Neuron (in vitro differentiated cells): ENCODE results near the gene SAP30.

Experiments
- H2AFZ ChIP-seq: one replicate; pipeline ENCODE4 v1.6.1; 2013; ENCODE audit warnings: low read depth, mild to moderate bottlenecking, inconsistent platforms, low read length, moderate library complexity
- H3K27me3 ChIP-seq: one replicate; pipeline ENCODE4 v1.6.1; 2013; ENCODE audit warnings: low read length; ENCODE audit not compliant: insufficient read depth
- H3K36me3 ChIP-seq: one replicate; pipeline ENCODE4 v1.6.1; 2013; ENCODE audit warnings: low read length; ENCODE audit not compliant: insufficient read depth
- H3K4me1 ChIP-seq: one replicate; pipeline ENCODE4 v1.6.1; 2013; ENCODE audit warnings: low read length; ENCODE audit not compliant: insufficient read depth
- H3K4me3 ChIP-seq: 2 replicates; pipeline ENCODE4 v1.5.1; 2013; ENCODE audit warnings: mild to moderate bottlenecking, low read length, moderate library complexity
- H3K9me3 ChIP-seq: one replicate; pipeline ENCODE4 v1.6.1; 2013; ENCODE audit warnings: low read length

SAP30 gene

DNA sequence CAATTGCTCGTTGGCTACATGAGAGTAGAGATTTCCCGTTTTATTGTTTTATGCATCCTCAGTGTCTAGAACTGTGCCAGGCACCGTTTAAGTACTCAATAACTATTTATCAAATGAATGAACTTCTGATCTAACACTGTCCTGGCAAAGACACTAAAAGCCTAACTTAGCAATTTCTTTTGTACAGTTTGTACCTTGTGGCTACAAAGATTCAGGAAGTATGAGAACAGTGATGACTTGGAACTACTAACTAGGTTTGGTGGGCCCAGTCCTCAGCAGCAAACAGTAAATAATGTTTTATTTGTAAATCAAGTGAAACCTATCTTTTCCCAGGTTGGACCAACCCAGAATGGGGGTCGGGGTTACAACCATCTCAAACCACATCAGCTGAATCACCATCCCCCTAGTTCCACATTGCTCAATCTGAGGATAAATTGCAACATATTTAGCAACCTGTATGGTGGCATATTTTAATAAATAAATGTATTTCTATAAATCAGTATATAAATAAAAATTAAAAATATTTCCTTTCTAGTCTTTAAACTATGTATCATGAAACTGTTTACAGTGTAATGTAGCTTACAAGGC, 40.4 kb downstream of the SAP30 start:
- H3K27me3 ChIP-seq: no peaks in the 10 kb centered on the region
- no peaks in the 10 kb centered on the region for H3K4me1 ChIP-seq
- no peak overlapping the region for H2AFZ ChIP-seq
- no peaks in the 10 kb centered on the region for H3K36me3 ChIP-seq
- no peaks in the 10 kb centered on the region for H3K9me3 ChIP-seq
- H3K4me3 ChIP-seq: no peak overlapping the region

DNA sequence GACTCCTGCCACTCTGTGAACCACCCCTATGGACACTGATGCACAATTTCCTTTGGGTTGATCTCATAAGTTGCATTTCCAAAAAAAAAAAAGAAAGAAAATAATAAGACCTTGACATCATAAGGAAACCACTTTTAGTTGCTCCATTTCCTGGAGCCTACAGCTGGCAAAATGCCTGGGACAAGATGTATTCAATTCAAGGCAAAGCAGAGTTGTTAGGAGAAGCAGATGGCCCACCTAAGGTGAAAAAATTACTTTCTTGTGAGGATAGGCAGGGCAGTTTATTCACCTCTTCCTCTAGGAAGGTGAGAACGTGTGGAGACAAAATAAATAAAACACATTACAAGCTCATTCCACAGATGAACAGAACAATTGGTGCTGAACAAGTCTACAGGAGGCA, 42.3 kb downstream of the SAP30 start:
- Histone ChIP-seq H3K9me3 (no peaks in the 10 kb centered on the region), H2AFZ (no peak overlapping the region), H3K27me3 (no peaks in the 10 kb centered on the region), H3K4me1 (no peaks in the 10 kb centered on the region), H3K4me3 (no peak overlapping the region), H3K36me3 (no peaks in the 10 kb centered on the region)

DNA sequence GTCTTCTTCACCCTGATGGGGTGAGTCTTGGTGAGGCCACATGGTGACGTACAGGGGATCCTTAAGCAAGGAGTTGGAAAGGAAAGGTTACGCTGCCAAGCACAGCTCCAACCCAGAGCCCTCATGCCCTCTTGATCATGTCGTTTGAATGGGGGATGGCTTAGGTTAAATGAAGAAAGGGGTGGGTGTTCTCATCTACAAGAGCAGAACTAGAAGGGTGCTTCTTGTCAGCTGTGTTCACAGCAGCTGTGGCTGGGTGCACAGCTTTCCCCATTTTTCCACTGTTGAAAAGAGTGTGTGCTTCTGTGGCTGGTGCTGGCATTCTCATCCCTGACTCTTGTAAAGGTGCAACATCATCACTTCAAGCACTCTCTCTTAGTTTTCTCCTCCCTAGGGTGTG, 43.7 kb downstream of the SAP30 start:
- Histone ChIP-seq H3K4me1 (no peaks in the 10 kb centered on the region), H3K36me3 (no peaks in the 10 kb centered on the region), H3K4me3 (no peak overlapping the region), H3K9me3 (no peaks in the 10 kb centered on the region), H2AFZ (no peak overlapping the region), H3K27me3 (no peaks in the 10 kb centered on the region)

DNA sequence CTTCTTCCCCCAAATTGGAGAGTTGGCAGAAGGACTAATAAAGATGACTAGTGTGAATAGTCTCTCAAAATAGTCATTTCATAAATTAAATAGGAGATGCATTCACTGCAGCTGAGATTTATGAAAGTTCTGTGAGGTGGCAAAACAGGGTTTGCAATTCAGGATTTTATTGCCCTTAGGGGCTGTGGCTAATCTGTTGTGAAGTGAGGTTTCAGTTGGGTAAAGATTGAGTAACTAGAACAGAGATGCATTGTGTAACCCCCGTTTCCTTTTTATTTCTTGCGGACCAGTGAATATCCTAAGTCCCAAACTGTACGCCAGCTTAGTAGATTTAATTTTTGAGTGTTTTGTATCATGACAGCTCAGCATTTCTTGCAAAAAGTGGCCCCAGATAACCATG, 44.3 kb downstream of the SAP30 start:
- Histone ChIP-seq H3K9me3 (no peaks in the 10 kb centered on the region), H3K27me3 (no peaks in the 10 kb centered on the region), H2AFZ (no peak overlapping the region), H3K36me3 (no peaks in the 10 kb centered on the region), H3K4me3 (no peak overlapping the region), H3K4me1 (no peaks in the 10 kb centered on the region)

DNA sequence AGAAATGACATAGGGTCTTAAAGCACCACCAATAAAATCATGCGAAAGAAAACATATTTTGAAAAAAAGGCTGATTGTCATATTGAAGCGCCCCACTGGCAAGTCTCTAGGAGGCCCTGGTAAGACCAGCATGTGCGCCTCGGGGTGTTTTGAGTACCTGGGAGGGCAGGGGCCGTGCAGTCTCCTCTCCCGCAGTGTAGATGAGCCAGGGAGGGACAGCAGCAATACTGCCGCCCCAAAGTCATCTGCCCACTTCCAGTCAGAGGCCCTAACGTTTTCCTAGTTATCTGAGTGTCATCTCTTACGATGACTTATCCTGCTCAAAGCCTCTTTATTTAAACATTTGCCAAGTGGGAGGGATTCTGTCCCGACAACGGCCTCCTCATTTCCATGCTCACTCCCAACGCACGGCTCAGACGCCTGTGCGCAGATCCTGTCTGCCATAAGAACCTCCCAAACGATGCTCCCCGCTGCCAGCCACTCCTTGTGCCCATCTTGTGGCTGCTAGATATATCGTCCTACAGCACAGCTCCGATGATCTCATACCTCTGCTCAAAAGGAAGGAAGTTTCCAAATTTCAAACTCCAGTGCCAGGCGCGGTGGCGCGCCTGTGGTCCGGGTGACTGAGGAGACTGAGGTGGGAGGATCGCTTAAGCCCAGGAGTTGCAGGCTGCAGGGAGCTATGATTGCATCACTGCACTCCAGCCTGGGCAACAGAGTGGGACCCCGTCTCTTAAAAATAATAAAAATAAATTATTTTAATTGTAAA, 45.3 kb downstream of the SAP30 start:
- Histone ChIP-seq H3K4me3 (no peak overlapping the region), H3K27me3 (no peaks in the 10 kb centered on the region), H3K36me3 (no peaks in the 10 kb centered on the region), H3K4me1 (no peaks in the 10 kb centered on the region), H2AFZ (no peak overlapping the region), H3K9me3 (no peaks in the 10 kb centered on the region)

GRCh38 chr4:173417833-173418232, 47.1 kb downstream of the SAP30 start:
- no peak overlapping the region for H2AFZ ChIP-seq
- H3K9me3 ChIP-seq: no peaks in the 10 kb centered on the region
- H3K4me1 ChIP-seq: no peaks in the 10 kb centered on the region
- no peaks in the 10 kb centered on the region for H3K36me3 ChIP-seq
- no peaks in the 10 kb centered on the region for H3K27me3 ChIP-seq
- H3K4me3 ChIP-seq: no peak overlapping the region

DNA sequence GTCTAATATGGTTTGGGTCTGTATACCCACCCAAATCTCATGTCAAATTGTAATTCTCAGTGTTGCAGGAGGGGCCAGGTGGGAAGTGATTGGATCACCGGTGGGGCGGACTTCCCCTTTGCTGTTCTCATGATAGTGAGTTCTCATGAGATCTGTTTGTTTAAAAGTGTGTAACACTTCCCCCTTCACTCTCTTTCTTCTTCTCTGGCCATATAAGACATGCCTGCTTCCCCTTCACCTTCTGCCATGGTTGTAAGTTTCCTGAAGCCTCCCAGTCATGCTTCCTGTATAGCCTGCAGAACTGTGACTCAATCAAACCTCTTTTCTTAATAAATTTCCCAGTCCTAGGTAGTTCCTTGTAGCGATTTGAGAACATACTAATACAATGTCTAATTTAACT, 47.9 kb downstream of the SAP30 start:
- no peaks in the 10 kb centered on the region for H3K27me3 ChIP-seq
- no peaks in the 10 kb centered on the region for H3K4me1 ChIP-seq
- H2AFZ ChIP-seq: no peak overlapping the region
- H3K4me3 ChIP-seq: no peak overlapping the region
- no peaks in the 10 kb centered on the region for H3K36me3 ChIP-seq
- H3K9me3 ChIP-seq: no peaks in the 10 kb centered on the region

DNA sequence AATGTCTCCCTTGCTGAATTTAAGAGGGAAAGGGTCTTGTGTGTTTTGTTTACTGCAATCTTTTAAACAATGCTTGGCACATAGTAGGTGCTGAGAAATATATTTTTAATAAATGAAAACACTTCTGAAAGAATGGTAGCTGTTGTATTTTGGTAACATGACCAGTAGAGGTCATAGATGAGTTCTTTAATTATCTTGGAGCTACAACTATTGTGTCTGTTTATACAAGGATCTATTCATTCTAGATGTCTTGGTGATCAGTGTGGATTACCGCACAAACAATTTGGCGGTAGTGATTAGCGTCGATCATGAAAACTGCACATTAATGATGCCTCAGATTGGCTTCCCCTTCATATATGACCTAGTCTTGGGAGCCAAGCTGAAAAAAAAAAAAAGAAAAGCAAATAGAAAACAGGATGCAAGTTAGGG, 49.6 kb downstream of the SAP30 start:
- H3K4me3 ChIP-seq: no peak overlapping the region
- no peaks in the 10 kb centered on the region for H3K36me3 ChIP-seq
- no peaks in the 10 kb centered on the region for H3K9me3 ChIP-seq
- no peaks in the 10 kb centered on the region for H3K27me3 ChIP-seq
- H3K4me1 ChIP-seq: no peaks in the 10 kb centered on the region
- no peak overlapping the region for H2AFZ ChIP-seq

DNA sequence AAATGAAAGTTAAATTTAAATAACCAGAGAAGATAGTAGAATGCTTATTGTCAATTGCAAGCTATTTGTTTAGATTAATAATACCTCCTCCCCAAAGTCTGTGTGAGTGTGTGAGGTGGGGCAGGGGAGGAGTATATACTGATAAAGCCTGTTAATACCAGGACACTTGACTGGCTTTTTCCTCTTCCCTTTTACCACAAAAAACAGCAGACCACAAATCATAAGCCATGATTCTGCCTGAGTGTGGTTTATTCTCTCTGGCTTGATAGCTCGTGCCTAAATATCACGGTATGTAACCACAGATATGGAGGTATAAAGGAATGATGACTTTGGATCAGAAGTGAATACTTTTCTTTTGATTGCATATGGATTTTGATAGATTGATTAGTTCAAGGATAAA, 50.0 kb downstream of the SAP30 start:
- no peaks in the 10 kb centered on the region for H3K9me3 ChIP-seq
- no peak overlapping the region for H3K4me3 ChIP-seq
- H2AFZ ChIP-seq: no peak overlapping the region
- H3K36me3 ChIP-seq: no peaks in the 10 kb centered on the region
- H3K27me3 ChIP-seq: no peaks in the 10 kb centered on the region
- H3K4me1 ChIP-seq: no peaks in the 10 kb centered on the region

DNA sequence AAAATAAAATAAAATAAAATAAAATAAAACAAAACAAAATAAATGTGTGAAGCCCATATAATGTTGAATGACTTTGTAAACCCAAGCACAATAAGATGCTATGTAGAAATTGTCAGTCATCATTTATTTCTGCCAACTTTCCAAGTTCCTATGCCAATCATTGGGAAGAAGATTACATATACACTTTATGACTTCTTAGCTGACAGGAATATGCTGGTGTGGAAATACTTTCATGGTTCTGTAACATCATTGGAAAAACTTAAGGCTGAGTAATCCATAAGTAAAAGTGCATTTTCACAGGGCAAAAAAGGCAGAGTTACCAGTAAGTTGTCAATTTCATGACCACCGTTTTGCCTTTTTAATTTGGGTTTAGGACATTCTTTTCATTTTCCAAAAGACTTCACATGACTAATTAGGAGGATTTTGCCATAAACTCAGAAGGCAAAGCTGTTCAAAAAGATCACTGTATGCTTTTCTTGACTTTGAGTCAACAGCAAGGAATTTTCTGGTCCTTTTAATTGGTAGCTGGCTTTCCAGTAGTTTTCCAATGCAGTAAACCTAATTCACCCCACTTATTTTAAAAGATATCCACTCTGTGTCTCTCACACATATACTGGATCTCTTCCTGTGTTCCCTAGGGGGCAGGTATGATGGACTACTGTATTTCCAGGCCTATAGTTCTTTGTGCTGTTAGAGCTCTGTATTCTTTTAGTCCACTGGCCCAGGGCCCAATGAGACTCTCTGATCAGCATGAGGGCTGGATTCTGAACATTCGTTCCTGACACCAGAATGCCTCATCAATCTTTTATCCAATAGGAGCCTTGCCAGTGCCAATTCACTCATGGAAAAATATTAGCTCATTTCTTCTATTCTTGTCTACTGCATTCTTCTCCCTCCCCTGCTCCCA, 54.4 kb downstream of the SAP30 start:
- no peaks in the 10 kb centered on the region for H3K36me3 ChIP-seq
- no peaks in the 10 kb centered on the region for H3K4me1 ChIP-seq
- no peak overlapping the region for H2AFZ ChIP-seq
- no peak overlapping the region for H3K4me3 ChIP-seq
- no peaks in the 10 kb centered on the region for H3K27me3 ChIP-seq
- H3K9me3 ChIP-seq: no peaks in the 10 kb centered on the region

DNA sequence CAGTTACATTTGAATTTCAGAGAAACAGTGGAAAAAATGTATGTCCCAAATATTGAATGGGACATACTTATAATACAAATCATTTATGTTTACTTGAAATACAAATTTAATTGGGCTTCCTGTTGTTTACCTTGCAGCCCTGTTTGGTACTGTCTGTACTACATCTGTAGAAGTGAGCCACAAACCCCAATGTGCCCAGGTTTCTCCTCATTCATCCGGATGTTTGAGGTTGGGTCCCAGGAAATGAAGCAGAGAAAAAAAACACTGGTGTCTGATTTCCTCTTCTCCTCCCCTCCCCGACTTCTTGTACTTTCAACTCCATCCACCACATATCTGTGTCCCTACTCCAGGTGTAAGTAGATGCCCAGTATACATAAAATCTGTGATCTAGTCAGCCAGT, 55.3 kb downstream of the SAP30 start:
- no peaks in the 10 kb centered on the region for H3K4me1 ChIP-seq
- no peaks in the 10 kb centered on the region for H3K27me3 ChIP-seq
- no peaks in the 10 kb centered on the region for H3K9me3 ChIP-seq
- no peak overlapping the region for H2AFZ ChIP-seq
- H3K4me3 ChIP-seq: no peak overlapping the region
- no peaks in the 10 kb centered on the region for H3K36me3 ChIP-seq
